ENCODE data around the gene MOSMO. TPM values are rescaled to one million over a fixed set of nuclear protein-coding genes. Genes with fewer than 3 reads are reported as not detected.

Gene MOSMO
- total and polyA plus RNA-seq, 2 of the 13 experiments (the other 11 are each of a cell fraction or from before 2014, with no cell fraction given) = 26.7 to 32.6 TPM

GRCh38 chr16:21963887-21964286 is 44.0 kb upstream of the MOSMO start (continued):
- TF ChIP-seq HNRNPK (IDR thresholded peaks at IDR 0.05; ENCODE audit: low read depth, low read length, poor library complexity, severe bottlenecking) (no peak), NFRKB (IDR thresholded peaks at IDR 0.05) (no peak)

GRCh38 chr16:21964353-21964752 is 43.6 kb upstream of the MOSMO start:
- H3K36me3 ChIP-seq (replicated peaks in 1 of 2; ENCODE audit: control insufficient read depth in 1 of 2, insufficient read depth in 2 of 2, low read length in 2 of 2) = peaks cover 54 to 93% of the 10 kb centered on the region in 2 experiments
- no peaks in the 10 kb centered on the region for H3K9me3 ChIP-seq (ENCODE audit: low read length)
- H3K4me2 ChIP-seq (ENCODE audit: low read depth, low read length) = no peak overlapping the region
- H3K9ac ChIP-seq (ENCODE audit: insufficient read depth, low read depth, low read length) = no peak overlapping the region
- FAIRE-seq (no peak), DNase-seq (ENCODE audit: low spot score) (no peak), ATAC-seq (no peak)
- POLR2A ChIA-PET = no interaction called here
- no peak overlapping the region for H3K4me3 ChIP-seq (replicated peaks in 1 of 3; ENCODE audit: insufficient read depth in 1 of 3, low read depth in 2 of 3, low read length in 3 of 3)
- no peaks in the 10 kb centered on the region for H3K27me3 ChIP-seq (ENCODE audit: control insufficient read depth in 1 of 2, insufficient read depth in 2 of 2, low read length in 2 of 2)
- no peaks in the 10 kb centered on the region for H4K20me1 ChIP-seq (ENCODE audit: insufficient read depth, low read length)
- in situ Hi-C loops (cut with HindIII; ENCODE audit: extremely low pct_ligation_motif_present, low pct_unique_long_range_greater_than_20kb) = no loop called here
- intact Hi-C loops (cut with micrococcal nuclease; ENCODE audit: unreplicated experiment) = no loop called here
- no peaks in the 10 kb centered on the region for H3K4me1 ChIP-seq (ENCODE audit: insufficient read depth, low read length)
- H2AFZ ChIP-seq (ENCODE audit: low read length) = no peak overlapping the region
- 98% methylated on average over 6 of the region's 6 CpGs for WGBS (ENCODE audit: low lambda C conversion rate)
- CTCF ChIA-PET (ENCODE audit: low intra/inter-chr PET ratio, low total read pairs) = no interaction called here
- no peak overlapping the region for H3K27ac ChIP-seq (ENCODE audit: extremely low read length, insufficient read depth, low read length)
- BruUV-seq (replicated peaks) = no TSS peak
- no peaks in the 10 kb centered on the region for H3K79me2 ChIP-seq (ENCODE audit: insufficient read depth, low read length)
- no peak for TF ChIP-seq HMG20B (CRISPR knock-in tag; conservative IDR thresholded peaks at IDR 0.05)
- TF ChIP-seq AFF4 (CRISPR knock-in tag; IDR thresholded peaks at IDR 0.05) = no peak
- no peak for TF ChIP-seq GZF1 (CRISPR knock-in tag; IDR thresholded peaks at IDR 0.05)
- TF ChIP-seq UBTF (CRISPR knock-in tag; IDR thresholded peaks at IDR 0.05) = no peak
- no peak for TF ChIP-seq NFE2L1 (CRISPR knock-in tag; IDR thresholded peaks at IDR 0.05; ENCODE audit: borderline replicate concordance)
- no peak for TF ChIP-seq KLF12 (CRISPR knock-in tag; IDR thresholded peaks at IDR 0.05; ENCODE audit: borderline replicate concordance)
- TF ChIP-seq ADNP (CRISPR knock-in tag; IDR thresholded peaks at IDR 0.05) = no peak
- TF ChIP-seq ZFP41 (CRISPR knock-in tag; IDR thresholded peaks at IDR 0.05; ENCODE audit: borderline replicate concordance) = no peak
- no peak for TF ChIP-seq PAWR (CRISPR knock-in tag; IDR thresholded peaks at IDR 0.05; ENCODE audit: borderline replicate concordance)
- TF ChIP-seq CENPT (CRISPR knock-in tag; IDR thresholded peaks at IDR 0.05; ENCODE audit: low read depth) = no peak
- TF ChIP-seq ZNF3 (CRISPR knock-in tag; IDR thresholded peaks at IDR 0.05) = no peak
- TF ChIP-seq ZNF619 (CRISPR knock-in tag; IDR thresholded peaks at IDR 0.05) = no peak
- TF ChIP-seq TAF15 (IDR thresholded peaks at IDR 0.05; ENCODE audit: low read depth, low read length, poor library complexity, severe bottlenecking) = no peak
- TF ChIP-seq ZNF264 (CRISPR knock-in tag; IDR thresholded peaks at IDR 0.05) = no peak
- no peak for TF ChIP-seq POLR2A (IDR thresholded peaks at IDR 0.05; ENCODE audit: insufficient read depth in 1 of 2, low read depth in 2 of 2, low read length in 2 of 2)
- no peak for TF ChIP-seq ZNF530 (CRISPR knock-in tag; IDR thresholded peaks at IDR 0.05; ENCODE audit: low read depth)

All from HepG2 (cell line).